ENCODE results near the gene RAB11A.

RAB11A gene

GRCh38 chr15:65887565-65887964 is 18.3 kb downstream of the RAB11A start:
- no peak for DNase-seq

GRCh38 chr15:65888981-65889380 is 19.7 kb downstream of the RAB11A start:
- DNase-seq: no peak

GRCh38 chr15:65893060-65893459 is 23.8 kb downstream of the RAB11A start:
- no peak for DNase-seq

GRCh38 chr15:65896236-65896635 is 26.9 kb downstream of the RAB11A start:
- DNase-seq: no peak

GRCh38 chr15:65900488-65900887 is 31.2 kb downstream of the RAB11A start:
- no peak for DNase-seq

- DNase-seq: peak; percentile 24
Measured at GRCh38 chr15:65901336-65901735, 32.0 kb downstream of the RAB11A start.

- DNase-seq: no peak
Measured at GRCh38 chr15:65901836-65902235, 32.5 kb downstream of the RAB11A start.

GRCh38 chr15:65902373-65902772 is 33.1 kb downstream of the RAB11A start:
- peak; percentile 75 for DNase-seq

- DNase-seq: no peak
Measured at GRCh38 chr15:65903296-65904073, 34.2 kb downstream of the RAB11A start.

GRCh38 chr15:65904301-65904700 is 35.0 kb downstream of the RAB11A start:
- DNase-seq: no peak

GRCh38 chr15:65906396-65906795 is 37.1 kb downstream of the RAB11A start:
- no peak for DNase-seq

- DNase-seq: no peak
Measured at GRCh38 chr15:65907661-65908060, 38.4 kb downstream of the RAB11A start.

- no peak for DNase-seq
Measured at GRCh38 chr15:65908876-65909275, 39.6 kb downstream of the RAB11A start.

- DNase-seq: no peak
Measured at GRCh38 chr15:65909831-65910230, 40.5 kb downstream of the RAB11A start.

- DNase-seq: no peak
Measured at GRCh38 chr15:65910341-65910740, 41.0 kb downstream of the RAB11A start.

GRCh38 chr15:65912235-65912634 is 42.9 kb downstream of the RAB11A start:
- no peak for DNase-seq

- DNase-seq: no peak
Measured at GRCh38 chr15:65913631-65914199, 44.4 kb downstream of the RAB11A start.

GRCh38 chr15:65914386-65914785 is 45.1 kb downstream of the RAB11A start:
- DNase-seq: no peak

- DNase-seq: no peak
Measured at GRCh38 chr15:65914981-65915925, 46.0 kb downstream of the RAB11A start.

- DNase-seq: no peak
Measured at GRCh38 chr15:65916041-65916663, 46.9 kb downstream of the RAB11A start.

- peak; percentile 44 for DNase-seq
Measured at GRCh38 chr15:65916664-65917406, 47.5 kb downstream of the RAB11A start.

GRCh38 chr15:65917407-65917756 is 48.1 kb downstream of the RAB11A start:
- no peak for DNase-seq
